H1 (cell line): ENCODE data around the gene PDPK1. TPM values are rescaled to one million over a fixed set of nuclear protein-coding genes. Genes with fewer than 3 reads are reported as not detected.

Source experiments
- BRCA1 ChIP-seq: IDR thresholded peaks from 2 replicates; pipeline ENCODE4 v1.6.1; 2012; ENCODE audit warnings: low read depth, low read length, improper control_type of control experiment
- CHD2 ChIP-seq: IDR thresholded peaks from 2 replicates; pipeline ENCODE4 v1.6.1; 2012; ENCODE audit warnings: low read length, improper control_type of control experiment
- CTBP2 ChIP-seq: IDR thresholded peaks from 2 replicates; pipeline ENCODE4 v1.7.0; 2011; ENCODE audit warnings: borderline replicate concordance, mild to moderate bottlenecking, moderate library complexity, mixed read lengths, low read length; ENCODE audit not compliant: insufficient read depth, insufficient read length
- EZH2 ChIP-seq: fragments of 200-600 bp; sonication (generic); IDR thresholded peaks from 2 replicates; pipeline ENCODE4 v1.7.1; 2012; ENCODE audit warnings: low read depth, mild to moderate bottlenecking, moderate library complexity, low read length, inconsistent platforms; ENCODE audit not compliant: severe bottlenecking
- HDAC2 ChIP-seq, 2 experiments: fragments of 300-600 bp in 1 of 2; sonication (generic) in 1 of 2; IDR thresholded peaks; 2 replicates each; pipeline ENCODE4 v1.6.1; 2011 to 2012; ENCODE audit warnings: low read depth in 2 of 2, low read length in 2 of 2, mild to moderate bottlenecking in 2 of 2, moderate library complexity in 2 of 2, borderline replicate concordance in 1 of 2, inconsistent platforms in 1 of 2
- HDAC6 ChIP-seq: IDR thresholded peaks from one replicate; pipeline ENCODE4 v1.7.1; 2012; ENCODE audit warnings: low read depth, mild to moderate bottlenecking, inconsistent platforms, low read length, moderate library complexity
- JUND ChIP-seq: IDR thresholded peaks from 2 replicates; pipeline ENCODE4 v1.6.1; 2011; ENCODE audit warnings: mild to moderate bottlenecking, improper control_type of control experiment, low read length
- NANOG ChIP-seq: IDR thresholded peaks from 2 replicates; pipeline ENCODE4 v1.6.1; 2011; ENCODE audit warnings: low read length, low read depth, mild to moderate bottlenecking, inconsistent platforms; ENCODE audit not compliant: insufficient read depth, poor library complexity, severe bottlenecking
- PHF8 ChIP-seq: fragments of 200-600 bp; sonication (generic); conservative IDR thresholded peaks from 2 replicates; pipeline ENCODE4 v1.7.1; 2012; ENCODE audit warnings: low read depth, mild to moderate bottlenecking, inconsistent platforms, low read length, moderate library complexity
- SAP30 ChIP-seq: fragments of 300-600 bp; sonication (generic); IDR thresholded peaks from 2 replicates; pipeline ENCODE4 v1.7.1; 2012; ENCODE audit warnings: low read length, moderate library complexity, mild to moderate bottlenecking, inconsistent platforms; ENCODE audit not compliant: insufficient read depth, insufficient replicate concordance
- SP2 ChIP-seq: IDR thresholded peaks from 2 replicates; pipeline ENCODE4 v1.6.1; 2012; ENCODE audit warnings: mild to moderate bottlenecking, low read length, inconsistent platforms
- TAF7 ChIP-seq: optimal IDR thresholded peaks from 2 replicates; pipeline ENCODE3; 2011; ENCODE audit warnings: low read depth, mild to moderate bottlenecking, inconsistent platforms, low read length, moderate library complexity, borderline replicate concordance
- USF2 ChIP-seq: IDR thresholded peaks from 2 replicates; pipeline ENCODE4 v1.6.1; 2011; ENCODE audit warnings: low read length, improper control_type of control experiment
- YY1 ChIP-seq: IDR thresholded peaks from 2 replicates; pipeline ENCODE4 v1.6.1; 2011; ENCODE audit warnings: low read depth, mild to moderate bottlenecking, low read length
- polyA plus RNA-seq, 7 experiments: library from polyadenylated mRNA; depleted of rRNA in 3 of 7; stranded (reverse) in 5 of 7; unstranded in 2 of 7; fragments of >200 nt in 5 of 7; fragments of 200-250 nt in 2 of 7; gene quantifications; 1 replicate in 5 of 7; 2 replicates in 1 of 7; 4 replicates in 1 of 7; pipeline versions ENCODE4 v1.2.1 to v1.2.3, GENCODE V29; 2011 to 2013; ENCODE audit warnings: missing spikeins in 2 of 7, mixed read lengths in 2 of 7
- total RNA-seq: library from RNA; stranded (reverse); fragmentation: NEBNext Ultra II Directional; extraction: Animal tissue kit (Norgen Biotek cat#: 25700); gene quantifications from 2 replicates; pipeline ENCODE4 v1.2.1, GENCODE V29; 2021

PDPK1 gene
- total and polyA plus RNA-seq, 2 of the 8 experiments (the other 6 are each of a cell fraction or from before 2014, with no cell fraction given): 17.1 to 27.8 TPM

- TF ChIP-seq CTBP2 (no peak), SP2 (no peak), JUND (peak; percentile 87), NANOG (no peak), CHD2 (no peak), HDAC6 (no peak), HDAC2 (IDR thresholded peaks at IDR 0.05; ENCODE audit: borderline replicate concordance in 1 of 2, low read depth in 2 of 2, low read length in 2 of 2) (no peak), BRCA1 (no peak), TAF7 (peak; percentile 66), SAP30 (no peak), YY1 (peak; percentile 97), EZH2 (no peak), USF2 (peak; percentile 91), PHF8 (peak; percentile 91)
- TF ChIP-seq, all 59 proteins: peak for 22
Observed at GRCh38 chr16:2513405-2514332, 24.2 kb upstream of the PDPK1 start, which contains the start of gene ATP6V0C (continued).
